CD4-positive, alpha-beta T cell treated with Interleukin-4 for 1 hour (primary cell): ENCODE measurements around the gene ERO1B.

Experiments used
- DNase-seq, 2 donors: peaks; one replicate each; pipeline ENCODE4 v3.0.0-alpha.2; 2020 to 2022

ERO1B gene

DNA sequence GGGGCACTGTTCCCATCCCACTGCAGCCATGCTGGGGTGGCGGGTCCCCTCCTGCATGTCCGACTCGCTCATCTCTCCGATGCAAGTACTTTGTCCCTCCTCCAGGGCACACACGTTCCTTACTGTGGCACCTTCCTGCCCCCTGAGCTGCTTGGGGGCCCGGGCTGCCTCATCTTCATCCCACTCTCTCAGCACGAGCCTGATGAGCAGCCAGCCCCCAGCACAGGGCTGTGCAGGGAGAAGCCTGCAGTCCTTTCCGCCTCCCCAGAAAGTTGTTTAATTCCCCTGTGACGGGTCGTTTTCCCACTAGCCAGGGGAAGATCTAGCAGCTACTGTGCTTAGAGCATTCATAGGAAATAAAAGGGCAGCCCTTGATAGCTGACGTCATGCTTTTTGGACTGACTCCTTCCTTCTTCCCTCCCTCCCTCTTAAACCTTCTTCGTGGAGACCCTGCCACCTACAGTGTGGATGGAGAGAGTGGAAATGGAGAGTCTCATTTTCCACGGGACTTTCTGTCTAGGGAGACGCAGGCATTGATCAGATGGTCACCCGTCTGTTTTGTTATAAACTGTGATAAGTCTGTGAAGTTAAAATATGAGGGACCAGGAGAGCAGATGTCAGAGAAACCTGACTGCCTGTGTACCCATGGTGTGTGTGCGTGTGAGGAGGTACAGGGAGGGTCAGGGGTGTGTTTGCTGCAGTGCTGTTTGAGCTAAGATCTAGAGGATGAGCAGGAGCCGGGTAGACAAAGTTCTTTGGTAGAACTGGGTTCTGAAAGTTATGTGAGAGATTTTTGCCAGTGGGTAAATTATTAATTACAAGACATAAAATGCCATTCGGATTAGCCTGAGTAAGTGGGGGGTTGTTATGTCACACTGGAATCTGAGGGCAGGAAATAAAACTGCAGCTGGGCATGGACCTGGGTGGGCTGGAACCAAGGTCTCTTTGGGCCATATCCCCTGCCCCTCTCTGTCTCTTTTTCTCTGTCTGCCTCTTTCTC, 105.1 kb downstream of the ERO1B start:
- DNase-seq, result no peak

DNA sequence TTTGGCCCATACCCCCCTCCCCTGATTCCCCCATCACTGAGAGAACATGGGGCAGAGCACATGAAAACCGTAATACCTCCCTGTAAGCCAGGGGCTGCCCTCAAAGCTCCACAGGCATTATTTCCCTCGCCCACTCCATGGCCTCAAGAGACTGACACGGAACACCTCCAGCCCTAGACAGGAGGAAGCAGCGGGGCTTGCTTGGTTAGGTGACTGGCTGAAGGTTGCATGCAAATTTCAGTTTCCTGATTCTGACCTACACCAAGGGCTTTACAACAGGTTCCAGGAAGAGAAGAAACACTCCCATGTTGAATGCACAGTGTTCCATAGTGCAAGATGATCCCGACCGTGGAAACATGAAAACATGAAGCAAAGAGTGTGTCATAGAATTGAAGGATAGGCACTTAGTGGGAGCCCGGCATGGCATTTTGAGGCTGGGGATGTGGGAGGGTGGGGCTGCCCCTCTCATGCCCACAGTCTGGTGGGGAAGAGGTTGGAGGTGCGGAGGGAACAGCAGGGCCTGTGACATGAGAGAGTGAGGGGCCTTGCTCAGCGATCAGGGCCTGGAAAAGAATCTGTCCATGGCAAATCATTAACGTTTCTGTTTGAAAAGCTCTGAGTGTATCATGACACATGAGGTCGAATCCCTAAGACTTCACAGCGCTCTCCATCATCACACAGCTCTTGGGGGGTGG, 106.0 kb downstream of the ERO1B start:
- no peak for DNase-seq

GRCh38 chr1:236173174-236173767, 108.5 kb downstream of the ERO1B start:
- no peak for DNase-seq

DNA sequence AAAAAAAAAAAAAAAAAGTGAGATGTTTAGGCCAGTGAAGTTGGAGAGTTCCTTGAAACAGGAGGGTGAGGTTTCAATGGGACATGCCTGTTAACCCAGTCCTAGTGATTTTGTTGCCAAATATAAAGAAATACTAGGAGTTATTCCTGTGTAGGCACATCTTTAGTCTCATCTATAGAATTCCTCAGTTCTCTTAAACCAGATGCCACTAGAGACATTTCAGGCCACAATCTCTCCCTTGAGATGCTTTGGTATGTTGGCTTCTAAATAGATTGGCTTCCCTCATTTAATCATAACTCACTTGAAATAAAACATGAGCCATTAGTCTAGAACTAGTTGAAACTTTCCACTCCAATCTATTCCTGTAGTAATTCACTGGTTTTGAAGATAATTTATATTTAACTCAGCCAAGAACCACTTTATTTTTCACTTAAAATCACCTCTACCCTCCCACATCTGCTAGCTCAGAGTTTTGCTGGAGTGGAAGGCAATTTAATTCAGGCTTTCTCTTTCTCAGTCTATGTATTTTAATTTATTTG, 109.6 kb downstream of the ERO1B start:
- no peak for DNase-seq

GRCh38 chr1:236168716-236169429, 112.9 kb downstream of the ERO1B start:
- no peak for DNase-seq

- no peak for DNase-seq
These were observed 114.2 kb downstream of the ERO1B start for GRCh38 chr1:236167578-236167977.

GRCh38 chr1:236167154-236167553, 114.6 kb downstream of the ERO1B start:
- no peak for DNase-seq

DNA sequence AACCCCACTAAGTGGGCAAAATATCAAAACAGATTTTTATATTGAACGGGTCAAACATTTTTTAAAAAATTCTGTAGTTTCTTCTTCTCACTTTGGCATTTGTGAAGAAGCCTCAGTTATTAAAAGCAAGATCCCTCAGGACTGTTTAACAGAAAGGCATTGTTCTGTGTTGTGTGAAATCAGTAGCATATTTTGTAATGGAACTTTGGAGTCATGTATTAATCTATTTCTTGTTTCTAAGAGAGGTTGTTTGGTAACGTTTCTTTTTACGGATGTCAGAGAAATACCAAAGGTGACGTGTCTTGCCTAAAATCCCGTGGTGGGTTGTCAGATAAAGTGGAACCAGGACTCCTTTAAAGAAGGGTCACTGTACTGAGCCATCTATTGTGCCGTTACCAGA, 115.7 kb downstream of the ERO1B start:
- no peak for DNase-seq
